ENCODE results near the gene DLG1. TPM values are rescaled to one million over a fixed set of nuclear protein-coding genes. Genes with fewer than 3 reads are reported as not detected.

The DLG1 gene
- total RNA-seq, 4 donors from 2014 or later, result 71.4 to 90.4 (median 80.9) TPM

DNA sequence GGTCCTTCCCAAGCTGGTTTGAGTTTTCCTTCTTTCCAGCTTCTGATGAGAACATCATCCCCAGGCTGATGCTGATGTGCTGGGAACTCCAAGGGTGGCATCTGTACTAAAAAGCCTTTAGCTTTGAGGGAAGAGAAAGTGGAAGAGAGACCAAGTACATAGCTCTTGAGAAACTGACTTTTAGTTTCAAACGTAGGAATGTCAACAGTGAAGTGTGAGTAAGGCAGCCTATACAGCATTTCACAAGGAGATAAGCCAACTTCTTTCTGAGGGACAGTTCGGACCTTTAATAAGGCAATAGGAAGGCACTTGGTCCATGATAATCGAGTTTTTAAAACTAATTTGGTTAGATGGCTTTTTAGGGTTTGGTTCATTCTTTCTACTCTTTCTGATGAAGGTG is 53.7 kb downstream of the DLG1 start:
- H3K4me3 ChIP-seq, result no peak overlapping the region
- peaks cover 0 to 17% of the 10 kb centered on the region in 2 donors for H3K36me3 ChIP-seq
- peaks cover 0 to 48% (median 0%) of the 10 kb centered on the region in 3 donors for H3K9me3 ChIP-seq
- ATAC-seq, result no peak
- 89 to 91% methylated on average over 3 of the region's 3 CpGs for WGBS, 2 donors (ENCODE audit: low coverage in 1 of 2)
- H3K4me1 ChIP-seq, result no peaks in the 10 kb centered on the region
- H3K27ac ChIP-seq, result no peak overlapping the region
- TF ChIP-seq, protein P1, sequence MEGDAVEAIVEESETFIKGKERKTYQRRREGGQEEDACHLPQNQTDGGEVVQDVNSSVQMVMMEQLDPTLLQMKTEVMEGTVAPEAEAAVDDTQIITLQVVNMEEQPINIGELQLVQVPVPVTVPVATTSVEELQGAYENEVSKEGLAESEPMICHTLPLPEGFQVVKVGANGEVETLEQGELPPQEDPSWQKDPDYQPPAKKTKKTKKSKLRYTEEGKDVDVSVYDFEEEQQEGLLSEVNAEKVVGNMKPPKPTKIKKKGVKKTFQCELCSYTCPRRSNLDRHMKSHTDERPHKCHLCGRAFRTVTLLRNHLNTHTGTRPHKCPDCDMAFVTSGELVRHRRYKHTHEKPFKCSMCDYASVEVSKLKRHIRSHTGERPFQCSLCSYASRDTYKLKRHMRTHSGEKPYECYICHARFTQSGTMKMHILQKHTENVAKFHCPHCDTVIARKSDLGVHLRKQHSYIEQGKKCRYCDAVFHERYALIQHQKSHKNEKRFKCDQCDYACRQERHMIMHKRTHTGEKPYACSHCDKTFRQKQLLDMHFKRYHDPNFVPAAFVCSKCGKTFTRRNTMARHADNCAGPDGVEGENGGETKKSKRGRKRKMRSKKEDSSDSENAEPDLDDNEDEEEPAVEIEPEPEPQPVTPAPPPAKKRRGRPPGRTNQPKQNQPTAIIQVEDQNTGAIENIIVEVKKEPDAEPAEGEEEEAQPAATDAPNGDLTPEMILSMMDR (IDR thresholded peaks at IDR 0.05), result no peak
- TF ChIP-seq POLR2A (IDR thresholded peaks at IDR 0.05) (no peak), EP300 (IDR thresholded peaks at IDR 0.05) (no peak), POLR2AphosphoS5 (IDR thresholded peaks at IDR 0.05) (no peak)
- no peaks in the 10 kb centered on the region for H3K27me3 ChIP-seq

DNA sequence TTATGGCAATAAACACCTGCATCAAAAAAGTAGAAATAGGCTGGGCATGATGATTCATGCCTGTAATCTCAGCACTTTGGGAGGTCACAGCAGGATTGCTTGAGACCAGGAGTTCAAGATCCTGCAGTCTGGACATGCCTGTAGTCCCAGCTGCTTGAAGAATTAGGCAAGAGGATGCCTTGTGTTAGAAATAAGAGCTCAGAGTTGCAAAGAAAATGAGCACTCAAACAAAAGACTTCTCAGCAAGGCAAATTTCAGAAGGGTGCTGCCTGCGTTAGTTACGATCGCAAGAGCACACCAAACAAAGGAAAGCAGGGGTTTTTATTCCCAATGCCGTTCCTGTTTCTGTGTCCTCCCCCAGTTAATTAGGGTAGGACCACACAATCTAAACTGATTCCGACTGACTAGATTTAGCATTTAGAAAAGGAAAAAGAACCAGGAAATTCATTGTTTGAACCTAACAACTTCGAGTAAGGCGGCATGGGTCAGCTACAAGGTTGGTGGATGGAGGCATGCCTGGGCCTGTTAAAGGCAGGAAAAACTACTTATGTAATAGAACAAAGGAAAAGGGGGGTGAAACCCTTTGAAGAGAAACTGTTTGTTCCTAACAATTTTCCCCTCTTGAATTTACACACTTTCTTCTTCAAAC is 55.5 kb downstream of the DLG1 start:
- Histone ChIP-seq H3K27ac (no peak overlapping the region), H3K27me3 (no peaks in the 10 kb centered on the region), H3K4me1 (no peaks in the 10 kb centered on the region), H3K4me3 (no peak overlapping the region), H3K9me3 (peaks cover 0 to 33% (median 0%) of the 10 kb centered on the region in 3 donors), H3K36me3 (peaks cover 0 to 17% of the 10 kb centered on the region in 2 donors)
- TF ChIP-seq, protein P1 (IDR thresholded peaks at IDR 0.05), result no peak
- no peak for TF ChIP-seq POLR2AphosphoS5 (IDR thresholded peaks at IDR 0.05)
- no peak for TF ChIP-seq EP300 (IDR thresholded peaks at IDR 0.05)
- no peak for TF ChIP-seq POLR2A (IDR thresholded peaks at IDR 0.05)
- ATAC-seq, result no peak
- 96 to 100% methylated on average over 5 to 7 of the region's 7 CpGs for WGBS, 2 donors (ENCODE audit: low coverage in 1 of 2)

DNA sequence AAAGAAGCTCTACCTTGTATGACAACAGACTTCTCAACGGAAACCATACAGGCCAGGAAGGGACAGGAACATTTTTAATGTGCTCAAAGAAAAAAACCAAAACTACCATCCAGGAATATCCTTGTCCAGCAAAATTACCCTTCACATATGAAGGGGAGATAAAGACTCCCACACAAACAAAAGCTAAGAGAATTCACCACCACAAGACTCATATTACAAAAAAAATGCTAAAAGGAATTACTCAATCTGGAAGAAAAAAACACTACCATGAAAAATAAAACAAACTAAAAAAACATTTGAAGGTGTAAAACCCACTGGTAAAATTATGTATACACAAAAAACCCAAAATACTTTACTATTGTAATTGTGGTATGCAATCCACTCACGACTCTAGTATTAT is 57.2 kb downstream of the DLG1 start:
- ATAC-seq, result no peak
- 88 to 92% methylated on average over 2 of the region's 2 CpGs for WGBS, 2 donors (ENCODE audit: low coverage in 1 of 2)
- Histone ChIP-seq H3K4me3 (no peak overlapping the region), H3K4me1 (no peaks in the 10 kb centered on the region), H3K27me3 (no peaks in the 10 kb centered on the region), H3K27ac (no peak overlapping the region), H3K9me3 (peaks cover 0 to 33% (median 0%) of the 10 kb centered on the region in 3 donors), H3K36me3 (peaks cover 0 to 18% of the 10 kb centered on the region in 2 donors)
- no peak for TF ChIP-seq POLR2AphosphoS5 (IDR thresholded peaks at IDR 0.05)
- TF ChIP-seq, protein P1 (IDR thresholded peaks at IDR 0.05), result no peak
- TF ChIP-seq POLR2A (IDR thresholded peaks at IDR 0.05), result no peak

DNA sequence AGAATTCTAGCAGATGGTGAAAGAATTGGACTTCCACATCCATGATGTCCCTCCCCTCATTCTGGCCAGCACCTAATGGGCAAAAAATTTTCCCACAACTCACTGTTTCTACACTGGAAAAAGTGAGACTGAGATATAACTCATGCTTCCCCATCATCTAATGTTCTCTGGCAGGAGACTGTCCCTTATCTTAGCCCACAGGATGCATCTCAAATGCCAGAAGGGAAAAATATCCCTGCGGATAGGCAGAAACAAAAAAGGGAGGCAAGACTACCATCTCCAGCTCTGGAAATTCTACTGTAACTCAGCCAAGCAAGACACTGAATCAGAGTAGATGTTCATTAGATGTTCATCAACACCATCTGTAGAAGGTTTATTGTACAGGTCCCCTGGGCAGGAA is 58.6 kb downstream of the DLG1 start:
- no peak for ATAC-seq
- H3K36me3 ChIP-seq, result peaks cover 0 to 21% of the 10 kb centered on the region in 2 donors
- no peak overlapping the region for H3K4me3 ChIP-seq
- WGBS, 2 donors (ENCODE audit: low coverage in 1 of 2), result 83 to 100% methylated on average over 1 of the region's 1 CpG
- peaks cover 0 to 42% (median 0%) of the 10 kb centered on the region in 3 donors for H3K9me3 ChIP-seq
- no peak overlapping the region for H3K27ac ChIP-seq
- no peaks in the 10 kb centered on the region for H3K4me1 ChIP-seq
- no peaks in the 10 kb centered on the region for H3K27me3 ChIP-seq
- TF ChIP-seq EP300 (IDR thresholded peaks at IDR 0.05) (no peak), POLR2AphosphoS5 (IDR thresholded peaks at IDR 0.05) (no peak), POLR2A (IDR thresholded peaks at IDR 0.05) (no peak)
- TF ChIP-seq, protein P1 (IDR thresholded peaks at IDR 0.05), result no peak

DNA sequence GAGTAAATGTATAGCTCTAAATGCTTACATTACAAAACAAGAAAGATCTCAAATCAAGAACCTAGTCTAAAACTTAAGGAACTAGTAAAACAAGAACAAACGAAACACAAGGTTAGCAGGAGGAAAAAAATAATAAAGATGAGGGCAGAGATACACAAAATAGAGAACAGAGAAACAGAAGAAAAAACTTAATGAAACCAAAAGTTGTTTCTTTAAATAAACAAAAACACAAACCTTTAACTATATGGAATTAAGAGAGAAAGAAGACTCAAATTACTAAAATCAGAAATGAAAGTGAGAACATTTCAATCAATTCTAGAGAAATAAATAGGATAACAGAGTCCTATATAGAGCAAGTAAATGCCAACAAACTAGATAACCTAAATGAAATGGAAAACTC is 59.6 kb downstream of the DLG1 start:
- TF ChIP-seq POLR2AphosphoS5 (IDR thresholded peaks at IDR 0.05) (no peak), EP300 (IDR thresholded peaks at IDR 0.05) (no peak), POLR2A (IDR thresholded peaks at IDR 0.05) (no peak)
- TF ChIP-seq, protein P1 (IDR thresholded peaks at IDR 0.05), result no peak
- H3K36me3 ChIP-seq, result peaks cover 0 to 11% of the 10 kb centered on the region in 2 donors
- no peaks in the 10 kb centered on the region for H3K27me3 ChIP-seq
- 80 to 85% methylated on average over 1 of the region's 1 CpG for WGBS, 2 donors (ENCODE audit: low coverage in 1 of 2)
- H3K4me1 ChIP-seq, result no peaks in the 10 kb centered on the region
- H3K4me3 ChIP-seq, result no peak overlapping the region
- H3K27ac ChIP-seq, result no peak overlapping the region
- H3K9me3 ChIP-seq, result peaks cover 0 to 39% (median 0%) of the 10 kb centered on the region in 3 donors
- no peak for ATAC-seq
